NT2/D1 (cell line): ENCODE data around the gene REV1.

ENCODE experiments used
- DNase-seq: peaks from one replicate; pipeline ENCODE4 v3.0.0-alpha.2; 2011; ENCODE audit warnings: low read depth, low spot score
- H3K27me3 ChIP-seq: 2 replicates; pipeline ENCODE4 v1.6.0; 2011; ENCODE audit warnings: mild to moderate bottlenecking; ENCODE audit not compliant: insufficient read length, insufficient read depth
- H3K36me3 ChIP-seq: 2 replicates; pipeline ENCODE4 v1.6.1; 2011; ENCODE audit warnings: mild to moderate bottlenecking, low read length, mixed read lengths; ENCODE audit not compliant: insufficient read depth, insufficient read length
- H3K4me1 ChIP-seq: 2 replicates; pipeline ENCODE4 v1.5.1; 2011; ENCODE audit not compliant: insufficient read depth, insufficient read length
- H3K4me3 ChIP-seq: 2 replicates; pipeline ENCODE4 v1.5.1; 2011; ENCODE audit warnings: low read depth; ENCODE audit not compliant: insufficient read length
- H3K9ac ChIP-seq: 2 replicates; pipeline ENCODE4 v1.6.0; 2011; ENCODE audit warnings: low read depth; ENCODE audit not compliant: insufficient read length
- H3K9me3 ChIP-seq: 2 replicates; pipeline ENCODE4 v1.5.1; 2011; ENCODE audit warnings: mild to moderate bottlenecking, low read length; ENCODE audit not compliant: insufficient read depth
- SUZ12 ChIP-seq: IDR thresholded peaks from 2 replicates; pipeline ENCODE4 v1.6.1; 2011; ENCODE audit not compliant: insufficient read length, insufficient read depth; ENCODE audit errors: extremely low read depth
- YY1 ChIP-seq: IDR thresholded peaks from 2 replicates; pipeline ENCODE4 v1.6.1; 2011; ENCODE audit not compliant: insufficient read length, insufficient read depth
- ZNF274 ChIP-seq: IDR thresholded peaks from 2 replicates; pipeline ENCODE4 v1.6.1; 2011; ENCODE audit warnings: mild to moderate bottlenecking, low read depth, low read length

REV1 gene

DNA sequence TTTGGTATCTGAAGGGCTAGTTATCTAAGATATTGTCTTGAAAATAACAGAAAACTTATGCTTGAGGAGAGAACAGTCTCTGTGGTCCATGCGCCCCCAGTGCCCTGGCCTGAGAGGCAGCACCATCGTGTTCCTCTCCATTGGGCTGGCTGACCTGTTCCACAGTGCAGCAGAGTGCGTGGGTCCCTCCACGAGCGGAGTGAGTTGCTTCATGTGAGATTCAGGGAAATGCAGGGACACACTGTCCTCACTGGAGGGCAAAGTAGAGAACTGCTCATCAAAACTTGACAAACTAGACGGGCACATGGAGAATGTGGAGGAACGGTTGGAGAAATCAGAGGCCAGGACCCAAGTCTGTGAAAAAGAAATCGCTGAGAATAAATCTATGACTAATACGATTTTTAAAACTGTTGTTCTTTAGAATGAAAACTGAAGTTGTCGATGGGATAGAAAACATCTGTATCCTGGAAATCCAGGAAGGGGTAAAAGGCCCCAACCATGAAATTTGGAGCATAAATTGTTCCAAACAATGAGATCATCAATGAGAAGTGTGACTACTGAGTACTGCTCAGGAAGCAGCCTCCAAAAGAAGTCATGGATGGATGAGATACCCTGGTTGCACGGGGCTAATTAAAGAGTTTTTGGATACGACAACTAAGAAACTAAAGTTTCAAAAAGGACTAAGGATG, 58.1 kb downstream of the REV1 start:
- Histone ChIP-seq H3K36me3 (peaks cover 47% of the 10 kb centered on the region), H3K9ac (no peak overlapping the region), H3K9me3 (no peaks in the 10 kb centered on the region), H3K4me1 (no peaks in the 10 kb centered on the region), H3K27me3 (no peaks in the 10 kb centered on the region), H3K4me3 (no peak overlapping the region)
- no peak for TF ChIP-seq YY1
- TF ChIP-seq ZNF274 = no peak
- no peak for TF ChIP-seq SUZ12
- no peak for DNase-seq

DNA sequence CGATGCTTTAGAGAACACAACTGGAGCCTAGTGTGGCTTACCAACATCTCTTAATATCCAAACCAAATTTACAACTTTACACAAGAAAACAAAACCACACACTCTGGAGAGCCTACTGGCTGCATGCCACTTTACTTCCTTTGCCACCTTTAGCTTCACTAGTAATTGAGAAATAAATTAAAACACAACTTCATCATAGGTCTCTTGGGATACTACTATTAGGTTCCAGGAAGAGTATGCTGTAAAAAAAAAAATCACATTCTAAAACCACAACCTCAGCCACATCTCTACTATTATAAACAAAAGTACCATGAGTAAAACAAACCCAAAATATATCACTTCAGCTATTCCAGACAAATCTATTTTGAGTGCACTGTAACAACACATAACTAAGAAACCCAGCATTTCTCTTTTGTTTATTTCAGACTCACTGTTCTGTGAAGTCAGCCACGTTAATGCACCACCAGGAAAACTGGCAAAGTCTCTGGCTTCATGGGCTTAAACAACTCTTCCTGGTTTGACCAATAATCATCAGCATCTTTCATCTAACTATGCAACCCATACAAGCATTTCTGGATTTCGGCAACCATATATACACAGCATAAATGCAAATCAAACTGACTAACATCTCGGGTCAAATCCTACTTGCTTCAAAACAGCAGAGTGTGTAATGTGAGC, 59.1 kb downstream of the REV1 start:
- peaks cover 47% of the 10 kb centered on the region for H3K36me3 ChIP-seq
- TF ChIP-seq ZNF274 (no peak), YY1 (no peak), SUZ12 (no peak)
- no peak overlapping the region for H3K9ac ChIP-seq
- H3K9me3 ChIP-seq = no peaks in the 10 kb centered on the region
- H3K27me3 ChIP-seq = no peaks in the 10 kb centered on the region
- H3K4me1 ChIP-seq = no peaks in the 10 kb centered on the region
- H3K4me3 ChIP-seq = no peak overlapping the region
- no peak for DNase-seq

DNA sequence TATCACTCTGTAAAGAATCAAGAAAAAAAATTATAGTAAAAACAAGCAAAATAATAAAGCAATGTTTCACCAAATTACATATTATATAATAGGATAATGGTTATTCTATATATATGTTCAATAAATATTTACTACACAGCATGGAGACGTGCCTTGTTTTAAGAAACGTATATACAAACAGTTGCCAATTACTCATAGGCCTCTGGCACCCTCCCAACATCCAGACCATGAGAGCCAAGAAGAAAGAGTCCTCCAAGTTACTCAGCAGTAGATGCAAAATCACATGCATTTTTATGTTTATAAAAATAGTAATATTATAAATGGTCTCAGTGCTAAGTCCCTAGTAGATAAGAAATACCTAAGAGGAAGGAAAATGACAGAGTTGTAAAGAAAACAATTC, 64.8 kb downstream of the REV1 start:
- H3K27me3 ChIP-seq = no peaks in the 10 kb centered on the region
- no peaks in the 10 kb centered on the region for H3K4me1 ChIP-seq
- TF ChIP-seq YY1 (no peak), ZNF274 (no peak), SUZ12 (no peak)
- no peak overlapping the region for H3K4me3 ChIP-seq
- no peaks in the 10 kb centered on the region for H3K9me3 ChIP-seq
- DNase-seq = no peak
- no peak overlapping the region for H3K9ac ChIP-seq
- peaks cover 71% of the 10 kb centered on the region for H3K36me3 ChIP-seq

DNA sequence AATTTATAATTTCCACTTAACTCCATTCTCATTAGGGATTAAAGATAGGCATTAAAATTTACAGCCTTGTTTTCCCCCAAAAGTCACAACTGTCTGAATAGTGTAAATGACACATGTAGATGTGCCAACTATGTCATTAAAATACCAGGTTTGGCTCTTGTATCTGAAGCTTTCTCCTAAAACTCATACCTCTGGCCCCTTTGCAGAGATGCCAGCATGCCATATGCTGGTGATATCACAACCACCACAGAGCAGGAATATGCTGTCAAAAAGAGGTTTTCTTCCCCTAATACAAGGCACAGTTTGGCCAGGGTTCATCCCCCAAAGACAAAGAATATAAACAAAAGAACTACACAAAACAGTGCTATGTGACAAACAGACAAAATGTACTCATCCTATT, 65.4 kb downstream of the REV1 start:
- H3K36me3 ChIP-seq = peaks cover 70% of the 10 kb centered on the region
- DNase-seq = no peak
- no peak overlapping the region for H3K9ac ChIP-seq
- no peak overlapping the region for H3K4me3 ChIP-seq
- H3K4me1 ChIP-seq = no peaks in the 10 kb centered on the region
- H3K27me3 ChIP-seq = no peaks in the 10 kb centered on the region
- H3K9me3 ChIP-seq = no peaks in the 10 kb centered on the region
- TF ChIP-seq YY1 (no peak), ZNF274 (no peak), SUZ12 (no peak)

DNA sequence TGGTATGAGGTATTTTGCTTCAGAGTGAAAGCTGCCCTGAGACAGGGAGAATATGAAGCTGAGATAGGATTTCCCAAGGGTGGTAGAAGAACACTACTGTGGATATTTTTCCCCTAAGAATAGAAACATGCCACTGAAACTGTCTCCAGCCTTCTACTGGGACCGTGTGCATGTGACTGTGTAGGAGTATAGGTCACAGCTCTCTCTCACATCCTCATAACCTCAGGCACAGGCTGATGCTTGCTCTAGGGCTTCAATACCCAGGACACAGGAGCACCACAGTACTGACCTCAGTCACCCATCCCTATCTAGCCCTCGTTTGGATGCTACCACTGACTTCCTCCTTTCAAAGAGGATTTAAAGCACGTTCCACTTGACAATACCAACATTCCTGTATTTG, 67.2 kb downstream of the REV1 start:
- no peaks in the 10 kb centered on the region for H3K4me1 ChIP-seq
- no peak overlapping the region for H3K4me3 ChIP-seq
- no peaks in the 10 kb centered on the region for H3K9me3 ChIP-seq
- H3K9ac ChIP-seq = no peak overlapping the region
- no peak for TF ChIP-seq ZNF274
- TF ChIP-seq SUZ12 = no peak
- TF ChIP-seq YY1 = no peak
- H3K36me3 ChIP-seq = peaks cover 75% of the 10 kb centered on the region
- DNase-seq = no peak
- H3K27me3 ChIP-seq = no peaks in the 10 kb centered on the region

DNA sequence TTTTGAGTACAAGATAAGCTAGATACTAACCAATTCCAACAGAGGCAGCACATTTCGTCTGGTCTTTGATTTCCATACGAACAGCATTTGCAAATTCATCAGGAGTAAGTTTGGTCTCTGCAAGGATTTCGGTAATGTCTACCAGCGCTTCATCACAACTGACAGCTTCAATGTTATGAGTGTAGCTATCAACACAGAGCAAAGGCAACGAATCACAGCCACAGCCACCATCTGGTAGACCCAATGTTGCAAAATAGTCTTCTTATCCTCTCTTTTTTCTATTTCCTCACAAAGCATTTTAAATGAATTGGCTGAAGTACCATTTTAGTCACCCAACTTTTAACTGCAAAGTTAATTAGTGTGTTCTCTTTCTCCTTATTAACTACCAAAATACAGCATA, 68.3 kb downstream of the REV1 start:
- Histone ChIP-seq H3K4me3 (no peak overlapping the region), H3K36me3 (peaks cover 82% of the 10 kb centered on the region), H3K27me3 (no peaks in the 10 kb centered on the region), H3K4me1 (no peaks in the 10 kb centered on the region), H3K9ac (no peak overlapping the region), H3K9me3 (no peaks in the 10 kb centered on the region)
- DNase-seq = no peak
- TF ChIP-seq YY1 = no peak

DNA sequence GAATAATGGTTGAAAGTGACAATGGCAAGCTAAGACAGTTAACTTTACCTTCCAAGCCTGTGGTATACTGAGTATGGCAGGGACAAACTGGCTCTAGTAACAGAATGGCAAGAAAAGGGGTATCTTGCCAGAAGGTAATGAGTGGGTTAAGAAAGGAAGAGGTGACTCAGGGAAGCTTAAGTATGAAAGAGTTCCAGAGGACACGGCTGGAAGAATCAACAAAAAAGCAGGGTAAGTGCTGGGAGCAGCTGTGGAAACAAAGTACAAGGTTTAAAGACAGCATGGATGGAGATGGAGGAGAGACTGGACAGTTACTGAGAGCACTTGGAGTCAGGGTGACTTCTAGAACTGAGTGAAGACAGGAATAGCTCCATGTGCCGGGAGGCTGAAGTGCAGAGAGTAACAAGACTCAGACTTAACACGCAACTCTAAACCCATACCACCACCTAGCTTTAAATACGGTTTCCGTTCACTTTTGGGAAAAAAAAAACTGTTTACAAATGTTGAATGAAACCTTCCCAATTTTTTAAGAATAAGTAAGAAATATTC, 69.0 kb downstream of the REV1 start:
- DNase-seq = no peak
- no peaks in the 10 kb centered on the region for H3K27me3 ChIP-seq
- H3K4me3 ChIP-seq = no peak overlapping the region
- H3K9me3 ChIP-seq = no peaks in the 10 kb centered on the region
- no peak overlapping the region for H3K9ac ChIP-seq
- no peak for TF ChIP-seq YY1
- TF ChIP-seq ZNF274 = no peak
- TF ChIP-seq SUZ12 = no peak
- H3K36me3 ChIP-seq = peaks cover 89% of the 10 kb centered on the region
- no peaks in the 10 kb centered on the region for H3K4me1 ChIP-seq
